Common myeloid progenitor, CD34-positive (primary cell): ENCODE data around the gene PDX1.

ENCODE experiments used
- CTCF ChIA-PET: fragments of 350-600 bp; sonication (Branson Sonifier 250); formaldehyde crosslinking; loops from one replicate; lab custom pipeline; 2021; ENCODE audit warnings: antibody characterized with exemption; lab: Charles Lee
- POLR2A ChIA-PET: fragments of 350-600 bp; sonication (Branson Sonifier 250); formaldehyde crosslinking; loops from one replicate; lab custom pipeline; 2021; ENCODE audit warnings: antibody characterized with exemption; lab: Charles Lee
- DNase-seq, 3 donors: peaks; one replicate each; pipeline versions ENCODE4 v3.0.0 to v3.0.0-alpha.2; 2013
- H3K27ac ChIP-seq, 2 experiments: 1 replicate in 1 of 2; 2 replicates in 1 of 2; pipeline ENCODE4 v1.7.0; 2013; ENCODE audit warnings: inconsistent platforms in 2 of 2, low read length in 2 of 2, mild to moderate bottlenecking in 2 of 2, low read depth in 1 of 2, moderate library complexity in 1 of 2; ENCODE audit not compliant: severe bottlenecking in 2 of 2, insufficient read depth in 1 of 2, poor library complexity in 1 of 2
- H3K27me3 ChIP-seq, 5 experiments: replicated peaks in 2 of 5; 1 replicate in 3 of 5; 2 replicates in 2 of 5; pipeline versions ENCODE4 v1.6.1 to v1.7.0; 2013; ENCODE audit warnings: low read length in 4 of 5, mild to moderate bottlenecking in 2 of 5, moderate library complexity in 2 of 5, inconsistent platforms in 1 of 5; ENCODE audit not compliant: insufficient read depth in 5 of 5, control insufficient read depth in 4 of 5
- H3K36me3 ChIP-seq, 4 experiments: 1 replicate in 2 of 4; 2 replicates in 2 of 4; pipeline versions ENCODE4 v1.6.1 to v1.7.0; 2013; ENCODE audit warnings: low read length in 3 of 4, control low read depth in 1 of 4, mild to moderate bottlenecking in 1 of 4; ENCODE audit not compliant: control insufficient read depth in 4 of 4, insufficient read depth in 4 of 4
- H3K4me1 ChIP-seq, 4 experiments: 1 replicate in 3 of 4; 2 replicates in 1 of 4; pipeline versions ENCODE4 v1.6.1 to v1.7.1; 2013; ENCODE audit warnings: low read length in 3 of 4, mild to moderate bottlenecking in 3 of 4, control low read depth in 1 of 4, inconsistent platforms in 1 of 4, moderate library complexity in 1 of 4; ENCODE audit not compliant: control insufficient read depth in 4 of 4, insufficient read depth in 4 of 4; ENCODE audit errors: control extremely low read depth in 1 of 4
- H3K4me3 ChIP-seq, 7 experiments: 1 replicate in 4 of 7; 2 replicates in 3 of 7; pipeline versions ENCODE4 v1.5.1 to v1.7.0; 2013; ENCODE audit warnings: mild to moderate bottlenecking in 7 of 7, low read length in 6 of 7, moderate library complexity in 6 of 7, inconsistent platforms in 2 of 7, low read depth in 2 of 7, control low read depth in 1 of 7; ENCODE audit not compliant: insufficient read depth in 4 of 7, control insufficient read depth in 1 of 7; ENCODE audit errors: extremely low read depth in 1 of 7
- H3K9me3 ChIP-seq, 5 experiments: 1 replicate in 4 of 5; 2 replicates in 1 of 5; pipeline versions ENCODE4 v1.6.1 to v1.7.1; 2013; ENCODE audit warnings: low read length in 4 of 5, mild to moderate bottlenecking in 2 of 5, inconsistent platforms in 1 of 5, low read depth in 1 of 5, moderate library complexity in 1 of 5; ENCODE audit not compliant: control insufficient read depth in 4 of 5, insufficient read depth in 2 of 5; ENCODE audit errors: control extremely low read depth in 1 of 5
- WGBS: methylation state at CpG from one replicate; pipeline ENCODE4 v1.1.5; 2013; ENCODE audit not compliant: insufficient coverage; 5-methylcytosine and 5-hydroxymethylcytosine counted together

Gene PDX1

GRCh38 chr13:27970382-27971235, 50.8 kb downstream of the PDX1 start:
- CTCF ChIA-PET = interaction anchor here (0.8 to 4.3 kb wide), 11 partner anchors 11 to 608 kb away, joined by 3 to 18 read pairs (median 6); no protein-coding TSS in a partner anchor
- WGBS = 5% methylated on average over 35 of the region's 53 CpGs
- no peaks in the 10 kb centered on the region for H3K36me3 ChIP-seq
- POLR2A ChIA-PET = no interaction called here
- peaks cover 16 to 100% (median 61%) of the 10 kb centered on the region in 5 experiments for H3K27me3 ChIP-seq
- DNase-seq = no peak
- peaks cover 0 to 41% (median 28%) of the 10 kb centered on the region in 4 experiments for H3K4me1 ChIP-seq
- H3K4me3 ChIP-seq = no peak overlapping the region
- H3K27ac ChIP-seq = no peak overlapping the region
- H3K9me3 ChIP-seq = no peaks in the 10 kb centered on the region

DNA sequence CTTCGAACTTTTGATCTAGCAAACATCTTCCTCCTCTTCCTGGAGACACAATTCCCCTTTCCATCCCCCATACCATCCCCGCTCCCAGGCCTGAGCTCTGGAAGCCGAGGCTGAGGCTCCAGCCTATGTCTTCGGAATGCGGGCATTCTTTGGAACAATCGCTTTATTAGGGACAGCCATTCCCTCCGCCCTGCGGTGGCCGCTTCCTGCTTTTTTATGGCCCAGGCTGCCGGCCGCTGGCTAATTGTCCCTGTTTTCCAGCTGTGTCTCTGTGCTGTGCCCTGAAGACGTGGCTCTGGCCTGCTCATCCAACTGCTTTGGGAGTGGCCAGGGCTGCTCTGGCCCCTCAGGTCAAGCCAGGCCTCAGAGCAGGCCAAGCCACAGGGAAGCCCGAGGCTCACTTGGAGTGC, 51.4 kb downstream of the PDX1 start:
- H3K9me3 ChIP-seq = no peaks in the 10 kb centered on the region
- ChIA-PET POLR2A (no interaction called here), CTCF (interaction anchor here (1.2 to 4.3 kb wide), 6 partner anchors 12 to 145 kb away, joined by 3 to 18 read pairs (median 9); no protein-coding TSS in a partner anchor)
- no peak for DNase-seq
- 28% methylated on average over 12 of the region's 13 CpGs for WGBS
- H3K27me3 ChIP-seq = peaks cover 16 to 100% (median 62%) of the 10 kb centered on the region in 5 experiments
- H3K4me1 ChIP-seq = peaks cover 0 to 45% (median 30%) of the 10 kb centered on the region in 4 experiments
- H3K27ac ChIP-seq = no peak overlapping the region
- H3K4me3 ChIP-seq = no peak overlapping the region
- H3K36me3 ChIP-seq = no peaks in the 10 kb centered on the region

DNA sequence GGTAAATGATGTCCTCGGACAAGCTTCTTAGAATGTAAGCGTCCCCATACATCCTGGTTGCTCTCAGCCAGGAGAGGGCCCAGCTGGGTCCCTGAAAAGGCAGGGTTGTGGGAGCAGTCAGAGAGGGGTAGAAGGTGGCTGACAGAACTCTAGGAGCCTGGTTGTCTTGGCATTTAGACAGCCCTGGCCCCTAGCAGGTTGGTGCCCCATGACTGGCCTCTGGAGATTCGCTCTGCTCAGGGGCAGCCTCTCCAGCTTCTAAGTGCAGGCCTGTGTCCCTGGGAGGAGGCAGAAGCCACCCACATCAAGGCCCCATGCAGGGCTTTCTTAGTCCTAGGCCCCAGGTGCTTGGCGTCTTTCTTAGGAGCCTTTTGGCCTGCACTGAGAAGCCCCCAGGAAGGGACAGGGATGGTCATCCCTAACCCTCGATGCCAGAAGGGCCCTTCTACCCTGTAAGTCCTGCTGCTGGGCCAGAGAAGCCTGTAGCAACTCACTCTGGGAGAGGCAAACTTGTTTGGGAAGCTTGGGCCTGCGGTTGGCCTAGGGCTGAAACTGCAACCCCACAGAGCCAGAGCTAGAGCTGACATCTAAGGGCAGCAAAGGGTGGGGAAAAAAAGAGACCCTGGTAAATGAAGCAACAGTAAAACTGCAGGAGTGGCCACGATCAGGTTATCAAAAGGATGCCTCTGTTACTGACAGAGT, 52.1 kb downstream of the PDX1 start:
- no peaks in the 10 kb centered on the region for H3K36me3 ChIP-seq
- peaks cover 0 to 38% (median 26%) of the 10 kb centered on the region in 4 experiments for H3K4me1 ChIP-seq
- POLR2A ChIA-PET = no interaction called here
- H3K27ac ChIP-seq = no peak overlapping the region
- H3K9me3 ChIP-seq = no peaks in the 10 kb centered on the region
- WGBS = 78% methylated on average over 7 of the region's 7 CpGs
- CTCF ChIA-PET = interaction anchor here (0.7 to 4.3 kb wide), 7 partner anchors 11 to 146 kb away, joined by 3 to 18 read pairs (median 6); no protein-coding TSS in a partner anchor
- no peak for DNase-seq
- H3K27me3 ChIP-seq = peaks cover 16 to 100% (median 64%) of the 10 kb centered on the region in 5 experiments
- H3K4me3 ChIP-seq = no peak overlapping the region

GRCh38 chr13:27972478-27972820, 52.6 kb downstream of the PDX1 start:
- H3K4me1 ChIP-seq = peaks cover 0 to 34% (median 23%) of the 10 kb centered on the region in 4 experiments
- POLR2A ChIA-PET = no interaction called here
- no peaks in the 10 kb centered on the region for H3K9me3 ChIP-seq
- 65% methylated on average over 2 of the region's 2 CpGs for WGBS
- H3K36me3 ChIP-seq = no peaks in the 10 kb centered on the region
- no peak overlapping the region for H3K4me3 ChIP-seq
- no peak for DNase-seq
- no peak overlapping the region for H3K27ac ChIP-seq
- CTCF ChIA-PET = interaction anchor here (0.7 to 4.3 kb wide), 6 partner anchors 11 to 146 kb away, joined by 3 to 26 read pairs (median 9); no protein-coding TSS in a partner anchor
- H3K27me3 ChIP-seq = peaks cover 16 to 100% (median 63%) of the 10 kb centered on the region in 5 experiments

GRCh38 chr13:27973291-27973690, 53.5 kb downstream of the PDX1 start:
- no peak overlapping the region for H3K27ac ChIP-seq
- H3K4me3 ChIP-seq = no peak overlapping the region
- no peak for DNase-seq
- no peaks in the 10 kb centered on the region for H3K36me3 ChIP-seq
- ChIA-PET CTCF (interaction anchor here (0.7 to 4.3 kb wide), 4 partner anchors 10 to 992 kb away, joined by 3 to 26 read pairs (median 14); no protein-coding TSS in a partner anchor), POLR2A (no interaction called here)
- peaks cover 0 to 35% (median 21%) of the 10 kb centered on the region in 4 experiments for H3K4me1 ChIP-seq
- H3K9me3 ChIP-seq = no peaks in the 10 kb centered on the region
- H3K27me3 ChIP-seq = peaks cover 16 to 100% (median 65%) of the 10 kb centered on the region in 5 experiments
- 39% methylated on average over 5 of the region's 5 CpGs for WGBS

DNA sequence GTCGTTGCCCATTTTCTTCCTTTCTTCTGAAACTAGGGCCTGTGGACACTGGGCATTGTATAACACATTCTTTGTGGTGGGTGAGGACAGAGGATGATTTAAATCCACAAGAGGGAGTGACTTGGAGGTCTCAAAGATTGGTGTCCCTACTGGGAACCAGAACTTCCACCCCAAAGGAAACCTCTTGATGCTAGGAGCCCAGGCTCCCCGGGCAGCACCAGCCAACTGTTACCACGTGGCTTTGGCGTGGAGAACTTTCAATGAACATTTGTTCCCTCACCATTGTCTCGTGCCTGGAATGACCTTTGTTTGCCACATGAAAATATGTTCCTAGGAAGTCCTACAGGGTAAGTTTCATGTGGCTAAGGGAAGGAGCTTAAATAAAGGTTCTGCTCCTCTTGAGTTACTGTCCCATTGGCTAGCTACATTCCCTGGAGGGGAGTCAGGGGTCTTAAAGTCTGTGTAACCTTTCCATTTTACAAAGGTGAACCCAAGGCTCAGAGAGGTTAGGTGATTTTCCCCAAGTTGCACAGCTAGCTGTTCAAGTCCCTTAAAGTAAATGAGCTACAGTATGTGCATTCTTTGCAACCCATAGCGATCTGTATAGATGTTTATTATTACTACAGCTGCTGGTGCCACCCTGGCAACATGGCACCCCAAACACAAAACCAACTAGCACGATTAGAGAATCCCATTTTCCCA, 54.3 kb downstream of the PDX1 start:
- 20% methylated on average over 4 of the region's 7 CpGs for WGBS
- no peak overlapping the region for H3K27ac ChIP-seq
- no peak for DNase-seq
- no peaks in the 10 kb centered on the region for H3K9me3 ChIP-seq
- no peaks in the 10 kb centered on the region for H3K36me3 ChIP-seq
- POLR2A ChIA-PET = no interaction called here
- CTCF ChIA-PET = interaction anchor here (1.2 to 4.2 kb wide), 3 partner anchors 10 to 20 kb away, joined by 6 to 26 read pairs (median 11); no protein-coding TSS in a partner anchor
- peaks cover 16 to 100% (median 68%) of the 10 kb centered on the region in 5 experiments for H3K27me3 ChIP-seq
- no peak overlapping the region for H3K4me3 ChIP-seq
- H3K4me1 ChIP-seq = peaks cover 0 to 31% (median 15%) of the 10 kb centered on the region in 4 experiments
